Muscle of back (tissue), 11 donors: Measurements from ENCODE around the gene ATXN7L1. TPM values are rescaled to one million over a fixed set of nuclear protein-coding genes. Genes with fewer than 3 reads are reported as not detected.
A peak's percentile ranks its signal among the peaks of the same experiment; 100 is the strongest.

Source experiments
- DNase-seq, 3 donors: peaks; one replicate each; pipeline versions ENCODE4 v3.0.0 to v3.0.0-alpha.2; 2013
- polyA plus RNA-seq, 10 donors: library from polyadenylated mRNA; unstranded; fragments of 120-200 nt; gene quantifications; one replicate each; pipeline ENCODE4 v1.2.1, GENCODE V29; 2013; ENCODE audit not compliant: insufficient read length in 10 of 10

Gene ATXN7L1
- polyA plus RNA-seq, 10 donors, result 5.1 to 9.1 (median 6.0) TPM

DNA sequence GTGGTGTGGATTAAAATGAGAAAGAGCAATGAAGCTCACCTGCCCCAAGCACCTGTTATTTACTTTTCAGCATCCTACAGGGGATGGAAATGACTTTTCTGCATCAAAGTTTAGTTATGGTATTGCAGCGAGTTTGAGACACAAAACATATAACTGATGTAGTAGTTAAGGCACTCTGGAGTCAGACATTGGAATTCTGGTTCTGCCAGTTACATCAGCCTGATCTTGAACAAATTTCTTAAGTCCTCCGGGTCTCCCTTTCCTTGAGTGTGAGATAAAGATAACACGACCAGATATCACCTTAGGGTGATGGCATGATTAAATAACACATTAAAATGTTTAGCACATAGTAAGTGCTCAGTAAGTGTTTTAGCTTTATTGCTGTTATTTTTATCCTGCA is 97.4 kb downstream of the ATXN7L1 start:
- no peak for DNase-seq

GRCh38 chr7:105776986-105777910 is 99.2 kb downstream of the ATXN7L1 start:
- DNase-seq, result no peak

- DNase-seq, result peak; percentile 63 to 94 (median 70)
Observed at GRCh38 chr7:105776068-105776790, 100.2 kb downstream of the ATXN7L1 start.

GRCh38 chr7:105775580-105775979 is 100.8 kb downstream of the ATXN7L1 start:
- no peak for DNase-seq

DNA sequence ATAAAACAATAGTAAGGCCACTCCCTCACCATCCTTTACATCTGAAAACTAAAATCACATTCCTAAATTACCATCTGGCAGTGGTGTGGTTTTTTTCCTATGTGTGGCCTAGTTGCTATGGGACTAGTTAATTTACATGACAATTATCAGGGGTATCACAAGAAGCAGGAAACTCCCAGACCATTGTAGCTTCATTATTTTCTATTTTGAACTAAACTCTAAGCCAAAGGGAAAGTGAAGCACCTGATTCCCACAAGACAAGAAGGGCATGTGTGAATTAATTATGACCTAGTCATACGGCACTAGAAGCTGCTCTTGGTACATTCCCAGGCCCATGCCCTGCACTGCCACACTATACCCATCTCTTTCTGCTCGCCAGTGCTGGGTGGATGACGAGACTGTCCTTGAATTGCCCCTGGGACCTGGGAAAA is 103.4 kb downstream of the ATXN7L1 start:
- no peak for DNase-seq

DNA sequence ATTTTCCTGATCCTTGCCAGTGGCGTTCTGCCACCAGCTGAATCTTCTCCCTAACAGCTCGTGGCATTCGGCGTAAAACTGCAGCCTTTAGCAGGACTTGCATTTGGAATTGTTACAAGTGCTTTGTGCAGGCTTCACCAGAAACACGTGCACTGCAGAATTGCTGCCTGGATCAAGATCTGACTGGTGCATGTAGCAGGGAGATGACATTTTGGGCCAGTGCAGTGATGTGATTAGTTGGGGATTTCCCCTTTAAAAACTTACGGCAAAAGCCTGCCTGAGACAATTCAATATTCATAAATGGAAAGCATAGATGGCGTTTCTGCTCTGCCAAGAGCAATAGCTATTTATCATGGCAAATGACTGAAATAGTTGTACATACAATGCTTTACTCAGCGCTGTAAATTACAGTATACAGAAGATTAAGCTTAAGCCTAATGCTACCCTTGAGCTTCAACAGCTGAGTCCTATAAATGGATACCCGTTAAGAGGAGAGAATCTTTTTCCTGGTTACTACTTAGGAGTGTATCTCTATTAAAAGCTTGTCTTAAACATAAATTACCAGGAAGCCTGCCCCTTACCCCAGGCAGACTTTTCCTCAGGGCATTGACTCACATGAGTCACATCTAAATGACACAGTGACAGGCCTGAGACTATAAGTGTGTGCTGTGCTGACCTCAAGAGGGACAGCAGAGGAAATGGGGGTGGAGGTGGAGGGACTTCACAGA is 106.3 kb downstream of the ATXN7L1 start:
- DNase-seq, result peak in 2 of 3 donors; percentile 55 to 68

GRCh38 chr7:105768898-105769507 is 107.4 kb downstream of the ATXN7L1 start:
- no peak for DNase-seq

GRCh38 chr7:105768117-105768516 is 108.3 kb downstream of the ATXN7L1 start:
- no peak for DNase-seq

DNA sequence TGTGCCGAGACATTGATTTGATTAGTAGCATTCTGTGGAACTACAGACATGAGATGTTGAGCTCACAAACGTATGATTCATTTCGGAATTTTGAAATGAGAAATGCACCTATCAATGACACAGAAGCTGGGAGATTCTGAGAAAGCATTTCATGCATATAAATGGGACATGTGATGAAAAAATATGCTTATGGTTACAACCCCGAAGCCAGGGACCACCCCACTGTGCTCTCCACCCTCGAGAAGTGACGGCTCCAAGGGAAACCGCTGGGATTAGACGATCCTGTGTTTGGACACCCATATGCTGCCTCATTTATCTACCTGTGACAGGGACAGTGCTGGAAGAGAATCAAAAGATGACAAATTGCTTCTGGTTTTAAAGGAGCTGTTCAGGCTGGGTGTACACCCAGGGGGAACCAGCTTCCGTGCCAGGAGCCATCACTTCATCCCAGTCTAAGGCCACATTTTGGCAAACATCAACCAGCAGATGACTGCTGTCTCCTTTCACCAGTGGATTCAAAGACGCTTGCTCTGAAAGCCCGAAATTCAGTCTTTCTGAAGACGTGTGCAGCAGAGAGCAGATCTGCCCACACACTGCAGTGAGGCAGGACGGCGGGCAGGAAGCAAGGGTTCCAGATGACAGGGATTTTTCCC is 109.9 kb downstream of the ATXN7L1 start:
- peak in 1 of 3 donors; percentile 41 for DNase-seq

DNA sequence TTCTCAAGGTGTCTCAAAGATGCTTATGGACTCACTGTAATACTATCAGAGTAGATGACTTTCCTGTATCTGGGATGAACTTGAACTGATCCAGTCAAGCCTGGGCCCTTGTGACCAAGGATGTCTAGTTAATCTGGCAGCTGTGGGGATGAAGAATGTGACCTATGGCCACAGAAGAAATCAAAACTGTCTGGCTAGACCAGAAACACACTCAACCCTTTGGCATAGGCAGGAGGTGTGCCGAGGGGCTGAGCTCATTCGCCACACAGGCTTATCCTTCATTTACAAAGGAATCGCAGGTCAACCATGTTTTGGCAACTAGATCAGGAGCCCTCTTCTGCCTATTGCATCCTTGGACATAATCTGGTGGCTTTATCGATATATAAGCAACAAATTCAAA is 110.6 kb downstream of the ATXN7L1 start:
- DNase-seq, result no peak

GRCh38 chr7:105764506-105764905 is 111.9 kb downstream of the ATXN7L1 start:
- no peak for DNase-seq

- no peak for DNase-seq
Observed at GRCh38 chr7:105760551-105761447, 115.6 kb downstream of the ATXN7L1 start.

DNA sequence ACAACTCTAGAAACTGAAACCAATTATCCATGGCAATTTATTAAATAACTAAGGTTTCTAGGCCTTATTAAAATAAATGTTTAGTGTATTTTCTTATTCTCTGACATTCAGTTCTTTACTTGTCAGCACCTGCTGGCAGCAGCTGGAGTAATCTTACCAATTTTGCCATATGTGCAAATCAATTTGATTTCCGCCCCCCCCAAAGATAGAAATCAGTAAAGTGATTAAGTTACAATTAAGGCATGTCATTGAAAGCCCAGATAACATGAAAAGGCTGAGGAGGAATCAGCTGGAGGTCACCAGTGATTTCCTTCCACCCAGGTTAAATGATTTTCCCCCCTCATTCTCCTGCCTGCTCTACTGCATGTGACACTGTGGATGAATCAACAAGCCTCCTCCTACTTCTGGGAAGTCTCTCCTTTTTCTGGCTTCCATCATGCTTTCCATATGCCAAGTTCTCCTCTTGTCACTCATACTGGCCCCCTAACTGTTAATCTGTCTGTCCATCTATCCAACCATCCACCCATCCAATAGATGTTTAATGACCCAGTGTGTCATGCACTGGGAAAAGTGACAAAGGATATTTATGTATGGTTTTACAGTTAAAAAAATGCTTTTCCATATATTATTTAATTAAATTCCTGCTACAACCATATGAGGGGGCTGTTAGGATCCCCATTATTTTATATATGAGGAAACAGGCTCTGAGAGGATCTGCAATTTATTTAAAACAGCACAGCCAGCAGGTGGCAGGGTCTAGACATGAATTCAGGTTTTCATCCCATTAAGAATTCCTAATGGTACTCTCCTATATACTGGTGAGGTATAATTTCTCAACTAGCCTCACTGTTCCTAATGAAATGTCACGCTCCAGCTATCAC is 116.5 kb downstream of the ATXN7L1 start:
- peak; percentile 39 to 71 (median 56) for DNase-seq

- DNase-seq, result no peak
Observed at GRCh38 chr7:105756367-105756766, 120.0 kb downstream of the ATXN7L1 start.

GRCh38 chr7:105752671-105753275 is 123.6 kb downstream of the ATXN7L1 start:
- DNase-seq, result no peak

- no peak for DNase-seq
Observed at GRCh38 chr7:105751054-105751453, 125.3 kb downstream of the ATXN7L1 start.

DNA sequence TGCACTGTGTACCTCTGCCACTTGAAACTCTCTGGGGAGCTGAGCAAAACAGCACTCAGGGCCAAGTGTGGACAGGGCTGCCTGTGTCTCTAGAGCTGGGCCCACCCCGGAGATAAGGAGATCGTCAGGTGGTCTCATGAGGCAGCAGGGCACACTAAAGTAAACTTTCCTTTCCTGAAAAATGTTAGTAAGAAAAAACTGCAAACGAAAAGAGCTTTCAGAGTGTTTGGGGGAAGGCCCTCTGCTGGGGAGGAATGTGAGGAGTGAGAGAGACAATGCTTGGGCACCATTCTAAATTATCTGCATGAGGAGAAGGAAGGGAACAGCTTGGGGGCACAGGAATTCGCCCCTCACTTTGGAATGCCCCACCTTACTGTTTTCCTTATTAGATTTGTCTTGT is 127.7 kb downstream of the ATXN7L1 start:
- no peak for DNase-seq

- DNase-seq, result no peak
Observed at GRCh38 chr7:105745681-105746330, 130.6 kb downstream of the ATXN7L1 start.
